OCI-LY3 (cell line): ENCODE results near the gene CCDC7.

Experiments used
- EZH2phosphoT487 ChIP-seq: fragments of 200-600 bp; shearing (Covaris generic); IDR thresholded peaks from 2 replicates; pipeline ENCODE4 v1.6.1; 2018; ENCODE audit warnings: antibody characterized with exemption, mixed run types, low read depth
- TF ChIP-seq, protein P1 (sequence below): fragments of 200-600, 300-600 bp; sonication (generic); IDR thresholded peaks from 2 replicates; pipeline ENCODE4 v1.5.1; 2014; ENCODE audit warnings: antibody characterized with exemption, low read length, low read depth

DNA sequence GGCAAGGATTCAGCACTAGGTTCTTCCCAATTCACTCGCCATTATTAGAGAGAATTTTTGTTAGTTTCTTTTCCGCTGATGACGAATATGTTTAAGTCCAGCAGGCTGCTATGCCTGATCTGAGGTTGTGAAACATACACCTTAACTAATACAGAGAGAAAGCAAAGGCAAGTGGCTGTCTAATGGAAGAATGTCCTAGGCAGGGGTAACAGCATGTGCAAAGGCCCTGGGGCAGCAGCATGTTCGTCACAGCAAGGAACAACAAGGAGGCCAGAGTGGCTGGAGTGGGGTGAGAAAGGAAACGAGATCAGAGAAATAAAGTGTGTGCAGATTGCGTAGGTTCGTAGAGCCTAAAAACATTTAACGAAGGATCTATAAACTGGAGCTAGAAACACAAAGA lies 35.4 kb upstream of the CCDC7 start:
- TF ChIP-seq, protein P1, sequence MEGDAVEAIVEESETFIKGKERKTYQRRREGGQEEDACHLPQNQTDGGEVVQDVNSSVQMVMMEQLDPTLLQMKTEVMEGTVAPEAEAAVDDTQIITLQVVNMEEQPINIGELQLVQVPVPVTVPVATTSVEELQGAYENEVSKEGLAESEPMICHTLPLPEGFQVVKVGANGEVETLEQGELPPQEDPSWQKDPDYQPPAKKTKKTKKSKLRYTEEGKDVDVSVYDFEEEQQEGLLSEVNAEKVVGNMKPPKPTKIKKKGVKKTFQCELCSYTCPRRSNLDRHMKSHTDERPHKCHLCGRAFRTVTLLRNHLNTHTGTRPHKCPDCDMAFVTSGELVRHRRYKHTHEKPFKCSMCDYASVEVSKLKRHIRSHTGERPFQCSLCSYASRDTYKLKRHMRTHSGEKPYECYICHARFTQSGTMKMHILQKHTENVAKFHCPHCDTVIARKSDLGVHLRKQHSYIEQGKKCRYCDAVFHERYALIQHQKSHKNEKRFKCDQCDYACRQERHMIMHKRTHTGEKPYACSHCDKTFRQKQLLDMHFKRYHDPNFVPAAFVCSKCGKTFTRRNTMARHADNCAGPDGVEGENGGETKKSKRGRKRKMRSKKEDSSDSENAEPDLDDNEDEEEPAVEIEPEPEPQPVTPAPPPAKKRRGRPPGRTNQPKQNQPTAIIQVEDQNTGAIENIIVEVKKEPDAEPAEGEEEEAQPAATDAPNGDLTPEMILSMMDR = no peak
- TF ChIP-seq EZH2phosphoT487 = no peak
